Testis (tissue), 5 donors: ENCODE measurements around the gene ARID1A. TPM values are rescaled to one million over a fixed set of nuclear protein-coding genes. Genes with fewer than 3 reads are reported as not detected.
"Not testable (repeated sequence)": the region's sequence is repeated elsewhere in the genome, so short reads cannot be mapped to it uniquely, and the experiment has no call there.

Source experiments
- DNase-seq: peaks from one replicate; pipeline ENCODE4 v3.0.0-alpha.2; 2019
- H3K27ac ChIP-seq, 2 donors: fragments of 200-600 bp; sonication (generic); one replicate each; pipeline ENCODE4 v1.5.1; 2019
- H3K27me3 ChIP-seq: fragments of 200-600 bp; sonication (generic); one replicate; pipeline ENCODE4 v1.5.1; 2019
- H3K36me3 ChIP-seq: fragments of 200-600 bp; sonication (generic); one replicate; pipeline ENCODE4 v1.5.1; 2017; ENCODE audit warnings: low read depth; ENCODE audit errors: missing control alignments
- H3K4me1 ChIP-seq: fragments of 200-600 bp; sonication (generic); one replicate; pipeline ENCODE4 v1.5.1; 2019
- H3K4me3 ChIP-seq, 2 donors: fragments of 200-600 bp; sonication (generic); one replicate each; pipeline ENCODE4 v1.5.1; 2017 to 2019
- H3K9me3 ChIP-seq: fragments of 200-600 bp; sonication (generic); one replicate; pipeline ENCODE4 v1.5.1; 2017
- POLR2A ChIP-seq: fragments of 450-650 bp; IDR thresholded peaks from one replicate; pipeline ENCODE4 v1.6.1; 2017; ENCODE audit warnings: antibody characterized with exemption, mild to moderate bottlenecking, moderate library complexity
- WGBS, 2 donors: methylation state at CpG; one replicate each; pipeline ENCODE4 v1.1.5; 2018; 5-methylcytosine and 5-hydroxymethylcytosine counted together
- intact Hi-C: fragments of 100-400 bp; cut with DNase I; formaldehyde crosslinking; loops from one replicate; pipeline ENCODE4 v1.15.1; 2023; ENCODE audit warnings: low total_unique reads
- long read RNA-seq, 2 donors: transcript quantifications; one replicate each; lab custom pipeline, GENCODE V29; 2026
- polyA plus RNA-seq: library from polyadenylated mRNA; stranded (reverse); fragments of 350-450 nt; fragmentation: Illumina TruSeq; extraction: RNeasy Lipid Tissue Mini Kit (QIAGEN cat#74804); gene quantifications from one replicate; pipeline ENCODE4 v1.2.3, GENCODE V29; 2014; ENCODE audit warnings: low read depth, low replicate concordance; ENCODE audit not compliant: insufficient read depth
- total RNA-seq, 2 donors: library from RNA; depleted of rRNA; stranded (reverse); fragments of >200 nt; gene quantifications; one replicate each; pipeline ENCODE4 v1.2.3, GENCODE V29; 2016
- TF ChIP-seq, protein P1 (sequence below), 3 experiments: fragments of 450-650 bp in 2 of 3; fragments of 200-600 bp in 1 of 3; sonication (generic) in 1 of 3; IDR thresholded peaks; one replicate each; pipeline ENCODE4 v1.5.1; 2016 to 2019; ENCODE audit warnings: antibody characterized with exemption in 3 of 3, mild to moderate bottlenecking in 2 of 3, moderate library complexity in 1 of 3

Gene ARID1A
- 100 to 1,000 TPM; 106 to 119 TPM for total RNA-seq
- polyA plus RNA-seq = 53.7 TPM
- long read RNA-seq, donor 1, transcript ARID1A-217 (1 exons, 3,046 nt) = major isoform, 36 of 65 reads
- long read RNA-seq, donor 1, partial matches to known transcripts = 28 of 65 reads
- long read RNA-seq, donor 1, other reads (novel, unspliced or antisense) = 0 of 65 reads
- long read RNA-seq, donor 2, transcript ARID1A-217 (1 exons, 3,046 nt) = major isoform, 13 of 43 reads
- long read RNA-seq, donor 2, partial matches to known transcripts = 30 of 43 reads
- long read RNA-seq, donor 2, other reads (novel, unspliced or antisense) = 0 of 43 reads

DNA sequence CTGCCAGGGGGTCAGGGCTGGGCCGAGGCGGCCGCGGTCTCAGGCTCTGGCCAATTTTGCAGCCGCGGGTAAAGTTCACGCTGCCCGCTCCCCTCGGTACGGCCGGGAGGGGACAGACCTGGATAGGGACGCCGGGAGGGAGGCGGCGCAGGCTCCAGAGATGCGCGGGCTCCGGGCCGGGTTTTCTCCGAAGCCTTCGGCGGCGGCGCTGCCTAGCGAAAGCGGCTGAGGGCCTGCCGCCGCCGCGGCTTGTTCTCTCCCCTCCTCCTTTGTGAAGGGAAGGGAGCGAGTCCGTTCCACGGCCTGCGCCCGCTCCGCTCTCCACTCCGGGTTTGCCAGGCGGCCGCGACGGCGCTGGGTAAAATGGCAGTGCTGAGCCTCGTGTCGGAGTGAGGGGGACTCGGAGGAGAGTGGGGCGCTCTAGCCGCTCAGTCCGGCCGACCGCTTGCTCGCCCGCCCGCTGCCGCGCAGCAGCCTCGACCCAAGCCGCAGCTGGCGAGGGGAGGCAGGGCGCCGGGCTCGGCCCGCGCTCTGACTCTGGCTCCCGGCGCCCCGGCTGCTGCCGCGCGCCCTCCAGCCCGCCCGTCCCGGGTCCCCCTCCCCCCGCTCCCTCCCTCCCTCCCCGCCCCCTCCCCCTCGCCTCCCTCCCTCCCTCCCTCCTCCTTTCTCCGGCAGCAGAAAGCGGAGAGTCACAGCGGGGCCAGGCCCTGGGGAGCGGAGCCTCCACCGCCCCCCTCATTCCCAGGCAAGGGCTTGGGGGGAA is at the start of gene ARID1A:
Gene ARID1A (plus strand): TSS at position 660 of the 763 bp plus-strand sequence. CDS start 389 bp downstream, outside the sequence.
- TF ChIP-seq POLR2A = no peak
- TF ChIP-seq, protein P1, sequence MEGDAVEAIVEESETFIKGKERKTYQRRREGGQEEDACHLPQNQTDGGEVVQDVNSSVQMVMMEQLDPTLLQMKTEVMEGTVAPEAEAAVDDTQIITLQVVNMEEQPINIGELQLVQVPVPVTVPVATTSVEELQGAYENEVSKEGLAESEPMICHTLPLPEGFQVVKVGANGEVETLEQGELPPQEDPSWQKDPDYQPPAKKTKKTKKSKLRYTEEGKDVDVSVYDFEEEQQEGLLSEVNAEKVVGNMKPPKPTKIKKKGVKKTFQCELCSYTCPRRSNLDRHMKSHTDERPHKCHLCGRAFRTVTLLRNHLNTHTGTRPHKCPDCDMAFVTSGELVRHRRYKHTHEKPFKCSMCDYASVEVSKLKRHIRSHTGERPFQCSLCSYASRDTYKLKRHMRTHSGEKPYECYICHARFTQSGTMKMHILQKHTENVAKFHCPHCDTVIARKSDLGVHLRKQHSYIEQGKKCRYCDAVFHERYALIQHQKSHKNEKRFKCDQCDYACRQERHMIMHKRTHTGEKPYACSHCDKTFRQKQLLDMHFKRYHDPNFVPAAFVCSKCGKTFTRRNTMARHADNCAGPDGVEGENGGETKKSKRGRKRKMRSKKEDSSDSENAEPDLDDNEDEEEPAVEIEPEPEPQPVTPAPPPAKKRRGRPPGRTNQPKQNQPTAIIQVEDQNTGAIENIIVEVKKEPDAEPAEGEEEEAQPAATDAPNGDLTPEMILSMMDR (IDR thresholded peaks at IDR 0.05) = peak in 2 of 3 experiments; percentile 24 to 37
- Histone ChIP-seq H3K27me3 (no peaks in the 10 kb centered on the region), H3K36me3 (no peaks in the 10 kb centered on the region), H3K9me3 (no peaks in the 10 kb centered on the region), H3K4me1 (peaks cover 49% of the 10 kb centered on the region), H3K4me3 (peak within 1 kb of the TSS; percentile 98 to 99), H3K27ac (peak within 1 kb of the TSS; percentile 97 to 99)
- peak; percentile 94 for DNase-seq
- intact Hi-C loops = loop anchor here (5.0 kb wide), 1 partner anchor 92 kb away; the partner anchor contains the start of gene PIGV
- 0 to 2% methylated on average over 20 to 72 of the region's 80 CpGs for WGBS, 2 donors

DNA sequence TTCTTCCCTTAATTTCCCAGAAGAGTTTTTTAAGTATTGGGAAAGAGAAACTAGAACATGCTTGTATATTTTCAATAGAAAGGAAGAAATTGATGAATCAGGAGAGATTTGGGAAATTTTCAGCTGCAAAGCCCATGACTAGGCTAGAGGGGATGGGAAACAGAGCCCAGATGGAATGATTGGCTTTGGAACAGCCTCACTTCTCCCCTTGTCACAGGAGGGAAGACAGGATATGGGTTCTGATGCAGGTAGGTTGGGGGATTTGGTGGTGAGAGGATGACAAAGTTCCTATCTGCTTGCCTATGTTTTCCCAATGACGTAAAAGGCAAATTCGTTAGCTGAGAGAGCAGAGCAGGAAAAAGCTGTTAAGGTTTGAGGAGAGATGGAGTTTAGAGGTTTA is 31.0 kb upstream of the ARID1A start:
- Histone ChIP-seq H3K27ac (no peak overlapping the region), H3K36me3 (no peaks in the 10 kb centered on the region), H3K4me3 (no peak overlapping the region), H3K27me3 (no peaks in the 10 kb centered on the region), H3K4me1 (no peaks in the 10 kb centered on the region), H3K9me3 (no peaks in the 10 kb centered on the region)
- intact Hi-C loops = no loop called here
- no peak for DNase-seq
- TF ChIP-seq, protein P1 (IDR thresholded peaks at IDR 0.05) = no peak
- no peak for TF ChIP-seq POLR2A
- 85 to 94% methylated on average over 2 of the region's 2 CpGs for WGBS, 2 donors

DNA sequence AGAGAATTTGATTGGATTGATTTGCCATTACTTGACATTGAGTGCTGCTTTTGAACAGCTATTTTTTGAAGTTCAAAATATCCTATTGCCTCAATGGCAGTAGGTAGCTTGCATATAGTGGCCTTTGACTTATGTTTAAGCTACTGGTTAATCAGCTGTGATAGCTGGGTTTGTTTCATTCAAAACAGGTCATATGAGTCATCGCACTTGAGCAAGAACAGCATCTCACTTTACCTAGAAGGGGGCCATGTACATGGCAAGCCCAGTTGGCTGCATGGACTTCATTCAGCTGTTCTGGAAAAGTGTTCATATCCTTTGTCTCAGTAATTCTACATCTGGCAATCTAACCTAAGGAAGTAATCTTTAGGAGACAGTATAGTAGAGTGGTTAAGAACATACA is 29.0 kb upstream of the ARID1A start:
- Histone ChIP-seq H3K4me1 (no peaks in the 10 kb centered on the region), H3K4me3 (no peak overlapping the region), H3K36me3 (no peaks in the 10 kb centered on the region), H3K27me3 (no peaks in the 10 kb centered on the region), H3K9me3 (no peaks in the 10 kb centered on the region), H3K27ac (no peak overlapping the region)
- no peak for DNase-seq
- TF ChIP-seq, protein P1 (IDR thresholded peaks at IDR 0.05) = no peak
- TF ChIP-seq POLR2A = no peak
- WGBS, 2 donors = 92 to 94% methylated on average over 1 of the region's 1 CpG
- intact Hi-C loops = no loop called here

GRCh38 chr1:26668106-26668786 is 27.6 kb upstream of the ARID1A start:
- intact Hi-C loops, H3K4me1 ChIP-seq, H3K27me3 ChIP-seq, H3K4me3 ChIP-seq, H3K27ac ChIP-seq, H3K9me3 ChIP-seq, H3K36me3 ChIP-seq, DNase-seq: not testable (repeated sequence)
- 86 to 95% methylated on average over 4 of the region's 4 CpGs for WGBS, 2 donors
